ENCODE results near the gene TLR7. TPM values are rescaled to one million over a fixed set of nuclear protein-coding genes. Genes with fewer than 3 reads are reported as not detected.

Gene TLR7
- total RNA-seq, 4 donors from 2014 or later = 0.27 to 1.3 (median 0.49) TPM

- no peaks in the 10 kb centered on the region for H3K27me3 ChIP-seq
- H3K9me3 ChIP-seq = no peaks in the 10 kb centered on the region
- H3K36me3 ChIP-seq = no peaks in the 10 kb centered on the region
- no peak for ATAC-seq
- WGBS, 2 donors (ENCODE audit: low coverage in 1 of 2) = 91 to 92% methylated on average over 2 to 9 of the region's 10 CpGs
- no peak overlapping the region for H3K4me3 ChIP-seq
- H3K4me1 ChIP-seq = no peaks in the 10 kb centered on the region
- no peak overlapping the region for H3K27ac ChIP-seq
- TF ChIP-seq CTCF (IDR thresholded peaks at IDR 0.05) (no peak), EP300 (IDR thresholded peaks at IDR 0.05) (no peak), POLR2A (IDR thresholded peaks at IDR 0.05) (no peak), POLR2AphosphoS5 (IDR thresholded peaks at IDR 0.05) (no peak)
These were observed 55.2 kb downstream of the TLR7 start for GRCh38 chrX:12921886-12922598.

GRCh38 chrX:12922599-12922919 lies 55.7 kb downstream of the TLR7 start:
- Histone ChIP-seq H3K4me3 (no peak overlapping the region), H3K27ac (no peak overlapping the region), H3K36me3 (no peaks in the 10 kb centered on the region), H3K27me3 (no peaks in the 10 kb centered on the region), H3K9me3 (no peaks in the 10 kb centered on the region), H3K4me1 (no peaks in the 10 kb centered on the region)
- no peak for TF ChIP-seq POLR2AphosphoS5 (IDR thresholded peaks at IDR 0.05)
- TF ChIP-seq EP300 (IDR thresholded peaks at IDR 0.05) = no peak
- TF ChIP-seq POLR2A (IDR thresholded peaks at IDR 0.05) = no peak
- no peak for TF ChIP-seq CTCF (IDR thresholded peaks at IDR 0.05)
- no peak for ATAC-seq

- Histone ChIP-seq H3K9me3 (no peaks in the 10 kb centered on the region), H3K27me3 (no peaks in the 10 kb centered on the region), H3K4me3 (no peak overlapping the region), H3K27ac (no peak overlapping the region), H3K36me3 (no peaks in the 10 kb centered on the region), H3K4me1 (no peaks in the 10 kb centered on the region)
- no peak for ATAC-seq
- 77 to 90% methylated on average over 2 to 4 of the region's 4 CpGs for WGBS, 2 donors (ENCODE audit: low coverage in 1 of 2)
- TF ChIP-seq POLR2A (IDR thresholded peaks at IDR 0.05) (no peak), POLR2AphosphoS5 (IDR thresholded peaks at IDR 0.05) (no peak), EP300 (IDR thresholded peaks at IDR 0.05) (no peak), CTCF (IDR thresholded peaks at IDR 0.05) (no peak)
These were observed 62.8 kb downstream of the TLR7 start for GRCh38 chrX:12929701-12930100.

- ATAC-seq = no peak
- no peak overlapping the region for H3K27ac ChIP-seq
- no peaks in the 10 kb centered on the region for H3K4me1 ChIP-seq
- no CpG with 5 or more reads among the region's 2 CpGs for WGBS, 2 donors (ENCODE audit: low coverage in 1 of 2)
- H3K4me3 ChIP-seq = no peak overlapping the region
- TF ChIP-seq POLR2A (IDR thresholded peaks at IDR 0.05) = no peak
- TF ChIP-seq EP300 (IDR thresholded peaks at IDR 0.05) = no peak
- no peak for TF ChIP-seq POLR2AphosphoS5 (IDR thresholded peaks at IDR 0.05)
- no peak for TF ChIP-seq CTCF (IDR thresholded peaks at IDR 0.05)
- no peaks in the 10 kb centered on the region for H3K36me3 ChIP-seq
- H3K27me3 ChIP-seq = no peaks in the 10 kb centered on the region
- no peaks in the 10 kb centered on the region for H3K9me3 ChIP-seq
These were observed 63.3 kb downstream of the TLR7 start for GRCh38 chrX:12930150-12930549.

- H3K4me3 ChIP-seq = no peak overlapping the region
- ATAC-seq = no peak
- H3K4me1 ChIP-seq = no peaks in the 10 kb centered on the region
- no peaks in the 10 kb centered on the region for H3K27me3 ChIP-seq
- no peaks in the 10 kb centered on the region for H3K9me3 ChIP-seq
- no peaks in the 10 kb centered on the region for H3K36me3 ChIP-seq
- 90 to 100% methylated on average over 1 of the region's 1 CpG for WGBS, 2 donors (ENCODE audit: low coverage in 1 of 2)
- H3K27ac ChIP-seq = no peak overlapping the region
- TF ChIP-seq POLR2A (IDR thresholded peaks at IDR 0.05) = no peak
- TF ChIP-seq POLR2AphosphoS5 (IDR thresholded peaks at IDR 0.05) = no peak
- no peak for TF ChIP-seq CTCF (IDR thresholded peaks at IDR 0.05)
- TF ChIP-seq EP300 (IDR thresholded peaks at IDR 0.05) = no peak
These were observed 65.4 kb downstream of the TLR7 start for GRCh38 chrX:12932244-12932643.

Data from gastroesophageal sphincter (tissue), 4 donors.